Measurements from ENCODE around the gene PDPK1.
A peak's percentile ranks its signal among the peaks of the same experiment; 100 is the strongest.
"Not testable (repeated sequence)": the region's sequence is repeated elsewhere in the genome, so short reads cannot be mapped to it uniquely, and the experiment has no call there.

PDPK1 gene

DNA sequence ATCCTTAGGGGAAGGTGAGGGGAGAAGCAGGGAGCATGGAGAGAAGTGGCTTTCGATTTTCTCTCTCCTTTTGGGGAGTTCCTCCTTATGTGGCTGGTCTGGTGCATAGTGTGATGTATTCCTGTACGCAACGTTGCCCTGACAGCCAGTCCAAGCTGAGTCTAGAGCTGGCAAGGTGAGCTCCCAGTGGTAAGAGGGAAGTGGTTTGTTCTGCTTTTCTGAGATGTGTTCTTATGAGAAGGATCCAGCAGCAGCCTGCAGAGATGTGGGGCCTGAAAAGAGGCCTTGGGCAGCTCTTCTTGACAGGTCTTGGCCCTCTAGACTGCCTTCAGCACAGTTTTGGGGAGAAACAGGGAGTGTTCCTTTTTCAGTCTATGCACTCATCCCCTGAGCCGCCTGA, 3.1 kb downstream of the PDPK1 start:
- not testable (repeated sequence) for DNase-seq (ENCODE audit: low spot score)

DNA sequence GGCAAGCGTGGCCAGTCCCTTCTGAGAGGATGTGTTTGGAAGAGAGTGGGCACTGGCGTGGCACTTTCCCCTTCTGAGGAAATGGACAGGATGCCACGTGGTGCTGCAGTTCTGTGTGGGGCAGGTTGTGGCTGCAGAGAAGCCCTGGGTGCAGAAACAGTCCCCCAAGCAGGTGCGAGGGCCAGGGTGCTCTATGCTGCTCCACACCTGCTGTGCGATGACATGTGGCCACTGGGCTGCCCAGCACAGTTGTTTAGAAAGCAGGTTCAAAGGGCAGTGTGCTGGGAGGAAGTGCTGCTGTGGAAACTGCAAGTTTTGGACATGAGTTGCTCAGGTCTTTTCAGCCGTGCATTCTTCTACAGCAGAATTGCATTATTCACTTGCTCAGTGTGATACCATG, 3.6 kb downstream of the PDPK1 start:
- DNase-seq (ENCODE audit: low spot score) = not testable (repeated sequence)

DNA sequence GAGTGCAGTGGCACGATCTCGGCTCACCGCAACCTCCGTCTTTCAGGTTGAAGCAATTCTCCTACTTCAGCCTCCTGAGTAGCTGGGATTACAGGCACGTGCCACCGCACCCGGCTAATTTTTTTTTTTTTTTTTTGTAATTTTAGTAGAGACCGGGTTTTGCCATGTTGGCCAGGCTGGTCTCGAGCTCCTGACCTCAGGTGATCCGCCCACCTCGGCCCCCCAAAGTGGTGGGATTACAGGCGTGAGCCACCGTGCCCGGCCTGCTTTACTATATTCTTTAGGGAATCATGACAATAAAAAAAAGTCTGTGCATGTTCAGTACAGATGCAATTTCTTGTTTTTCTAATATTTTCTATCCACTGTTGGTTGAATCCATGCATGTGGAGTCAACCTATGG, 6.0 kb downstream of the PDPK1 start:
- DNase-seq (ENCODE audit: low spot score) = not testable (repeated sequence)

DNA sequence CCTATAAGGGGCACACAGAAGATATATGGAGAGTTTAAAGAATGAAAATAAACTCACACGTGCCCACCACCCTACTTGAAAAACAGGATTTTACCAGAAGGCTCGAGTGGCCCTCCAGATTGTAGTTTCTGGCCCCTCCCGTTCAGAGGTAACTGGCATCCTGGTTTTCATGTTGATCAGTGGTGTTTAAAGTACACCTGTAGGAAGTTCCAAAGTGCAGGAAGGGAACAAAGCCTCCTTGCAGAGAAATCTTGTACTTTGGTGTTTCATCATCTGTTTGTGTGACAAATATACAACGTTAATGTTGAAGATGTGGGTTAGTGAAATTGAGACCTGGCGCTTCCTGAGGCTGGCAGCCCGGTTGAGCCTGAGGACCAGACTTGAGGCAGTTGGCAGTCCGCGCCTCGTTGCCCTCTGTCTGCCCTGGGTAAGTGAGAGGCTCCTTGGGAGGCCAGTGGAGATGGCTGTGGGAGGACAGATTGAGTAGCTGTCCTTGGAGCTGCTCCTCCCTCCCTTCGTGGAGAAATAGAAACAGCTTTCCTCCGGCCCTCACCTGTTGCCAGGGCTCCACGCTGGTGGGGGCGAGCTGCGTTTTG, 12.6 kb downstream of the PDPK1 start:
- DNase-seq (ENCODE audit: low spot score) = not testable (repeated sequence)

DNA sequence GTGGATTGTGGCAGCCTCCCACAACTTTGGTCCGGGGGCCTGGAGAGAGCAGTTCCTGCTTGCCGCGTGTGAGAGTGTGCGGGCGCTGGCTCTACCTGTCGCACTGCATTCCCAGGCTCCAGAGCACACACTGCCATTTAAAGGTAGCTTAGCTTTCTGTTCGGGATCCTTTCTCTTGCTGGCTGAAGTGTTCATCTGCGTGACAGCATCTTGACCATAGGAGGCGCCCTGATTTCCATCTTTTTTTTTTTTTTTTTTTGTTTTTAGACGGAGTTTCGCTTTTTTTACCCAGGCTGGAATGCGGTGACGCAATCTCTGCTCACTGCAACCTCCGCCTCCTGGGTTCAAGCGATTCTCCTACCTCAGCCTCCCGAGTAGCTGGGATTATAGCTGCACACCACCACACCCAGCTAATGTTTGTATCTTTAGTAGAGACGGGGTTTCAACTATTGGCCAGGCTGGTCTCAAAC, 13.6 kb downstream of the PDPK1 start:
- DNase-seq (ENCODE audit: low spot score) = not testable (repeated sequence)

DNA sequence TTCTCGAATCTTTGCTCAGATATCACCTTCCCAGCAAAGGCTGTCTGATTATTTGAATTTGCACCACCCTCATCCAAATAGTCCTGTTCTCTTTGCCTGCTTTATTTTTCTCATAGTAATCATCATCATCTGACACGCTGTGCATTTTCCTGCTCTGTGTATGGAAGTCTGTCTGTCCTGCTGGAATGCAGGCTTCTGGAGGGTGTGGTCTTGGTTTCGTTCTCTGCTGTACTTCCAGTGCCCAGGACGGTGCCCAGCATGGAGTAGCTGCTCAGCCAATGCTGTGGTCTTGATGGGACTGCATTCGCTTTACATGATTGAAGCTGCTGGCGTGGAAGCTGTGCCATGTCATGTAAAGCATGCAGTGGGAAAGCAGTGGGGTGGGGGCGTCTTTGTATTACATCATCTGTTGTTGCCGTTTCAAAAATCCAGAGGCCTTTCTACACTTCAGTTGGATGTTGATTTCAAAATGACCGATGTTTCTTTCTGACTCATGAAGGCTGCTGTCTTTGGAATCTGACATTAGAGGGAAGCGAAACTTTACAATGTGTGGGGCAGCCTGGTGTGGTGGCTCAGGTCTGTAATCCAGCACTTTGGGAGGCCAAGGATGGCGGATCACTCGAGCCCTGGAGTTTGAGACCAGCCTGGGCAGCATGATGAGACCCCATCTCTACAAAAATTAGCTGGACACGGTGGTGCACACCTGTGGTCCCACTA, 17.0 kb downstream of the PDPK1 start:
- DNase-seq (ENCODE audit: low spot score) = not testable (repeated sequence)

DNA sequence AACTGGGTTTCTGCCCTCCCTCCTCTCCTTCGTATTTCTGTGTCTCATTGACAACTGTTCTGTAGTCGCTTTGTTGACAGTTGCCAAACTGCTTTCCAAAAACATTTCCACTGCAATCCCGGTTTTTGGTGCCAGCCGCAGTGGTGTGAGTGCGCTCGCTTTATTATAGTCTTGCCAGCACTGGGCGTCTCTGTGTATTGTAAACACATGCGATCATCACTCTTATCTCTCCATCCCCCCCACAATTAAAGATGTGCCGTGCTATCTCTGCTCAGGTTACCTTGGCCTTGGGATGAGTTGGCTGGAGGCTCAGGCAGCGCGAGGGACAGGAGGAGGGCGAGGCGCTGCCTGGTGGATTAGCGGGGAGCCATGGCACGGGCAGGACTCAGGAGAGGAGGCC, 19.3 kb downstream of the PDPK1 start:
- DNase-seq (ENCODE audit: low spot score) = not testable (repeated sequence)

DNA sequence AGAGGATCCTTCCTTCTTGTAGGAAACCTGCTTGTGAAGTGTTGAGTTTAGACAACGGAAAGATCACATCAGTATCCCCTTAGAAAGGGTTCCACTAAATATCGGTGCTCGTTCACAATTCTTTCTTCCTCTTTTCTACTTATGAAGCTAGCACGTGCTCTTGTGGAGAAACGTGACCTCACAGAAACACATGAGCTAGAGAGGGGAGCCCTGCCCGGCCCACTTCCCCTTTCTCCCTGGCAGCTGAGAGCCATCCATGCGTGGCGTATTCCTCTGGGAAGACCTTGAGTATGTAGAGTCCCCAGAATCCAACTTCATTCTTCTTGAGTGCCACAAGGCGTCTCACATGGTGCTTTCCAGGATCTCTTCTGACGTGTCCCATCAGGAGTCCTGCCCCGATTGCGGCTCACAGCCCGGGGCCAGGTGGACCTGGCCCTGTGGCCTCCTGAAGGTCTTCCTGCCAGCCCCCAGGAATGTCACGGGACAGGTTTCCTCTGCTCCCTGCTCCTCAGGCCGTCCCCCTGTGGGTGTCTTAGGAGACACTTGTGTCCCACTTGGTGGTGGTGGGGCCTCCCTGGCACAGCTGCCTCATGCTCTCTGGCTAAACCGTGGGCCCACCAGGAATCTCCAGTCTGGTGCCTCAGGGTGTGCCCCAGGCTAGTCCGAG, 22.4 kb downstream of the PDPK1 start:
- DNase-seq (ENCODE audit: low spot score) = not testable (repeated sequence)

DNA sequence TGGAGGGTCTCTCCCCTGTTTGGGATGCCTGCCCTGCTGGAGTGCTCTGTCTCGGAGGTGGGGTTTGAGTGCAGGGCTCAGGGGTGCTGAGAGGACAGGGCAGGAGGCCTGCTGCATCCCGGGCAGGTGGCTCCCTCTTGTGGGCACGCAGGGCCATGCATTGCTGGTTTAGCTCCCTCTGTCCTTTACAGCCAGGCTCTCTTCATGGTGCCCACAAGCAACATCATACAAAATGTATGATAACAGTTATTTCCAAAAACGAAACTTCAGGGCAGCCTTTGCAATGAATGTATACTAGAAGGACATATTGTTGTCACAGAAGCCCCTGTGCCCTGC, 22.9 kb downstream of the PDPK1 start:
- DNase-seq (ENCODE audit: low spot score) = peak; percentile 68

DNA sequence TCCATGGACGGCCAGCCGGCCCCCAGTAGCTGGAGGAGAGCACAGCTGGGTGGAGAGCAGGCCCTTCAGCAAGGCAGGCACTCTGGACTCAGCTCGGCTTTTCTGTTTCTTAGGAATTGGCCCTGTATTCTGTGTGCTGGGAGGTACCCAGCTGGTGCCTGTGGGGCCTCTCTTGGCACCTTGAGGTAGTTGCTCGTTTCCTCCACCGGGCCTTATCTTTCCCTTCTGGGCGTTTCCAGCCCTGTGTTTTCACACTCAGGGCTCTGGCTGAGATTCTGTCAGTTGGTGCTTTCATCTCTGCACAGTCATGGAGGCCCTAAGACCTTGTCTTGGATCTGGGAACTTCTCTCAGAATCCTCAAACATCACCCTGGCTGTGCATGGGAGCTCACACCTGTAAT, 29.7 kb downstream of the PDPK1 start:
- not testable (repeated sequence) for DNase-seq (ENCODE audit: low spot score)

DNA sequence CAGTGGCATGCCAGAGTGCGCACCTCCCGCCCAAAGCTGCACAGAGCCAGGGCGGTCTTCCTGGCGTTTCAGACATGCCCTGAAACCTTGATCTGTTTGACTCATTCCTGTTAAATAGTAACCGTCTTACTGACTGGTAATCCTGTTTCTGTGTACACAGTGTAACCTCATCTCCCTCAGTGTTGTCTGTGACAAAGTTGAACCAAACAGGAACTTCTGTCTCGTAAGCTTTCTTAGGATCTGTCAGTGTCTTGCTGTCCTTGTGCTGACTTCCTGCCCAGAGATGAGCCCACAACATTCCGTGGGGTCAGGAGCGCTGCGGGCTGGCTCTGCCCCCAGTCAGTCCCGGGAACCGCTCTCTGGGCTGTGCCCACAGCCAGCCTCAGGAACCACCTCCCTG, 30.8 kb downstream of the PDPK1 start:
- not testable (repeated sequence) for DNase-seq (ENCODE audit: low spot score)

DNA sequence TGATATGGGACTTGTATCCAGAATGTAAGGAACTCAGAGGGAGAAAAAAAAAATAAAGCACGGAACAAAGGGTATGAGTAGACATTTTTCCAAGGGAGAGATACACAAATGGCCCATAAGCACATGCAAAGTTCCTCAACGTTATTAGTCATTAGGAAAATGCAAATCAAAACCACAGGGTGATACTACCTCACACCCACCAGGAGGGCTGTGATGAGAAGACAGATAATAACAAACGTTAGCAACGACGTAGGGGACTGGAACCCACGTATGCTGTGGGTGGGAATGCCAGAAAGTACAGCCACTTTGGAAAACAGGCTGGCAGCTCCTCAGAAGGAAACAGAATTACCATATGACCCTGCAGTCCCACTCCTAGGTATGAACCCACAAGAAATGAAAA, 34.9 kb downstream of the PDPK1 start:
- DNase-seq (ENCODE audit: low spot score) = not testable (repeated sequence)

DNA sequence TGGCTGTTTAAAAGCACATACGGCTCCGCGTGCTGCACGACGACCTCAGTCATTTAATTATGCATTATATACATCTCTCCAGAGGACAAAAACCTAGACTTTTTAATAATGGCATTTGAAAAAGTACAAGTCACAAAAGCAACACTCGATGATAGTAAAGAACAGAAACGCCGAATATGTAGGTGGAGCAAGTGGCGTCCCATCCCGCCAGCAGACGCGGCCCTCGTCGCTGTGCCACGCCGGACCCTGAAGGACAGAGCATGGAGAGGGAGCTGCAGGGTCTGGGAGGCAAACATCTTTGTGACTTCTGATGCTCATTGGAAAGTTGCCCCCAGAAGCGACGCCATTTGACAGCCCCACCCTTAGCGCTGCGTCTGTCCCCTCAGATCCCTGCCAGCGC, 38.0 kb downstream of the PDPK1 start:
- DNase-seq (ENCODE audit: low spot score) = not testable (repeated sequence)

DNA sequence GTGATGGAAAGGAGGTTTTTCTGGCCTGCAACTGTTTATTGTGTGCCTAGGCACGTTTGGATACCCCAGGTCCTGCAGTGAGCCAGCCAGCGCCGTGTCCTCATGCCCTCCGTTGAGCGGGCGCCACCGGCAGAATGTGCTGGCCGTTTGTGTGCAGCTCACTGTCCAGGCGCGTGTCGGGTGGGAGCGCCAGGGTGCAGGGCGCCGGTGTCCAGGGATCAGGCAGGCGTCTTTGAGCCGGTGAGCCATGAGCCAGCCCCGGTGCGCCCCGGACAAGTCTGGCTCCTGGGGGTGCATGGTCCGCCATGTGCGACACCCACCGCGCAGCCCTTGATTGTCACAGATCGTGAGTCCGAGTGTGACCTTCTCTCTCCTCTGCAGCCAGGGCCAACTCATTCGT, 39.2 kb downstream of the PDPK1 start:
- not testable (repeated sequence) for DNase-seq (ENCODE audit: low spot score)

DNA sequence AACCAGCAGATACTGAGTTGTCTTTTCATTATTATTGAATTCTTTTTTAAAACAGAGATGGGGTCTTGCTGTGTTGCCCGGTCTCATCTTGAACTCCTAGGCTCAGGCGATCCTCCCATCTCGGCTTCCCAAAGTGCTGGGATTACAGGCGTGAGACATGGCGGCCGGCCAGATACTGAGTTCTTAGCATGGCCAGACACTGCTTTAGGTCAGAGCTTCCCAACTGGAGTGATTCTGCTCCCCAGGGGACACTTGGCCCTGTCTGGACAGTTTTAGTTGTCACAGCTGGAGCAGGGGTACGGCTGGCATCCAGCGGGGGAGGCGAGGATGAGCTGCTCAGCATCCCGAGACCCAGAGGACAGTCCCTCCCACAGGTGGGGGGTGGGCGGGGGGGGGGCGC, 41.1 kb downstream of the PDPK1 start:
- not testable (repeated sequence) for DNase-seq (ENCODE audit: low spot score)

DNA sequence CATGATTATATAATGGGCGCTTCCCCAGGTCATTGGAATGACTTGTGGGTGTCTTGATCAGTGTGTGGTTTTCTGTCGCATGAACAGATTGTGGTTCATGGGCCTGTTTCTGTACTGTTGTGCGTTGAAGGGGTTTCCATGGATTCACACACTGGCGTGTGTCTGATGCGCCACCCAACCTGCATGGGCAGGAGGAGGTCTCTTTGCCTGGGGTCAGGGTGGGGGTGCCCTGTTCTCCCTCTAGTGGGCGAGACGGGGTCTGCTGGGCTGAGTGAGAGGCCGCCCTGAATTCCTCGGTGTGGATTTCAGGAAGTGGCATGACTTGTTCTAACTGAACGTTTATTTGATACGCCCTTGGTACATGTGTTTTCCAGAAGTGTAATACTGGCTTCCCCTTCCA, 42.3 kb downstream of the PDPK1 start:
- not testable (repeated sequence) for DNase-seq (ENCODE audit: low spot score)

DNA sequence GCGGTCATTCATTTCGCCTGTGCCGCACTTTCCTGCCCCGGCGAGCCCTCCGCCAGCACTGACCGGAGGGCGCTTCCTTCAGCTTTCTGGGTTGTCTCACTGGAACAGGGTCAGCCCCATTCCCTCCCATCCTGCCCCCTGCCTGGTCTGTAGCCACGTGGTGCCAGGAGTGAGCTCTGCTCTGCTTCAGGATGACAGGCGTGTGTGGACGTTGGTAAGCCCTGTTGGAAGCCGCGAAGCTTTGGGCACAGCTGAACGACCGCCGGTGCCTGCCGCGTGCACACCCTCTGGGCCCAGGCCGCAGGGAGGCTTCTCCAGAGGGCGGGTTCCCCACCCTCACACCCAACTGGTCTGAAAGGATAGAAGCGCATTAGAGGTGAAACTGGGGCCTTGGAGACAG, 43.0 kb downstream of the PDPK1 start:
- DNase-seq (ENCODE audit: low spot score) = not testable (repeated sequence)

DNA sequence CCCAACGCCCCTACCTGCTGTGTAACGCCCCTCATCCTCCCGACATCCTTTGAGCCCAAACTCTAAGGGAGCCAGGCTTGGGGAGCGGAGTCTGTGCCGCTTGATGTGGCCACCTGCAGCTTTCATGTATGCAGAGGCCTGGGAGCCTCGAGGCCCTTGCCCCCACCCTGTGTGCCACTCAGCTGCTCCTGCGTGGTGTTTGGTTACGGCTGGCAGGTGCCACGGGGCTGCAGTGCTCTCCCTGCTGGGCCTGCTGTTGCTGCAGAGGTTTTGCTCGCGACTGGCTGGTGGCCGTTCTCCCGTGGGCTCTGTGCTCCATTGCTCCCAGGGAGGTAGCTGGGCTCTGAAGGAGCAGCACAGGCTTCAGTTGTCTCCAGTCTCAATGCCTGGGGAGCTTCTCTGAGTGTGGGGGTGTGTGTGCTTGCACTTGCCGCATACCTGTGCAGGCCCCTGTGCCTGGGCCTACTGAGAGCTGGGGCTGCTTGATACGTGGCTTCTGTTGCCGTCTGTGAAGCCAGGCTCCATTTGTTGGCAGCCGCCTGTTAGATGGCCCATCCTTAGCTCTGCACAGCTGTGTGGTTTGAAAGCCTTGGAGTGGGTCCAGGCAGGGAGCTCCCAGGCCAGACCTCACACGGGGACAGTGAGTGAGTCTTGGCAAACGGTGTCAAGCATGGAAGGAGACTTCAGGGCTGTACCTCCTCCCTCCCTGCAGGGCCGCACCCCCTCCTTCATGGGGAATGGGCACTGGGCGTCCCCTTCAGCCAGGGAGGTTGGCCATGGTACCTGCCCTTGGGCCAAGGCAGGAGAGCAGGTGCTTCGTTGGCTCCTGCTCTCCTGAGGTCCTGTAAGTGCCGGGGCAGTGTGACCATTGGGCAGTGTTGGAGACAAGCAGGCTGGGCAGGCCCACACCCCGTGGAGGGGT, 47.2 kb downstream of the PDPK1 start:
- DNase-seq (ENCODE audit: low spot score) = no peak

DNA sequence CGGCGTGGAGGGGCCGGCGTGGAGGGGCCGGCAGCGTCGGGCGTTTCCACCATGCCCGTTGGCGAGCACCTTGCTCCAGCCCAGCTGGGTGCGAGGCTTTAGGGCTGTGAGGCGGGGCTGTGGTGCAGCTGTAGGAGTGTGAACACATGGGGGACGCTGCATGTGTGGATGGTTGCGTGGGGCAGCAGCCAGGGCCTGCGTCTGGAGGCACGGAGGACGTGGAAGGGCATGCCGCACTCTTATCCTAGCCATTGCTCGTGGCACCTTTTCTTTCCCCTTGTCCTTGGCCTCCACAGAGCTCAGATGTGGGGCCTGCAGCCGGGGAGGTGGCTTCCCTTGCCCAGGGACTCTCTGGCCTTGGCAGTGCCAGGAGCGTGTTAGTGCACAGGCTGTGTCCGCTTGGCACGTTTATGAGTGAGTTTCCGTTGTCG, 47.8 kb downstream of the PDPK1 start:
- no peak for DNase-seq (ENCODE audit: low spot score)

DNA sequence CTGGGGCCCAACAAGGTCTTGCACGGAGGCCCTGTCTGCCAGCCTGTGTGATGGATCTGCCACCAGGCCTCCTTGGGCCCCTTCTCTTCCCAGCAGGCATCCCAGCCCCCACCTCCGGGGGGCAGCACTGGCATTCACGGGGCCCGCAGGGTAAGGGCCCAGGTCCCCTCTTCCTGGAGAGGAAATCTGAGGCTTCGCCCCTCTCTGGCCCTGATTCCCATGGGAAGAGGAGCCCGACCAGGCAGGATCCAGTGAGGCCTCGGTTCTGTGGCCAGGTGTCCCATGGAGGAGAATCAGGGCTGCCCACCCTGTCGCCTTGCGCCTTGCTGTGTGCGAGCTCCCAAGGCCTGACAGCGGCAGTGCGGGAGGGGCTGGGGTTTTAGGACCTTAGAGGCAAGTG, 48.4 kb downstream of the PDPK1 start:
- DNase-seq (ENCODE audit: low spot score) = no peak

DNA sequence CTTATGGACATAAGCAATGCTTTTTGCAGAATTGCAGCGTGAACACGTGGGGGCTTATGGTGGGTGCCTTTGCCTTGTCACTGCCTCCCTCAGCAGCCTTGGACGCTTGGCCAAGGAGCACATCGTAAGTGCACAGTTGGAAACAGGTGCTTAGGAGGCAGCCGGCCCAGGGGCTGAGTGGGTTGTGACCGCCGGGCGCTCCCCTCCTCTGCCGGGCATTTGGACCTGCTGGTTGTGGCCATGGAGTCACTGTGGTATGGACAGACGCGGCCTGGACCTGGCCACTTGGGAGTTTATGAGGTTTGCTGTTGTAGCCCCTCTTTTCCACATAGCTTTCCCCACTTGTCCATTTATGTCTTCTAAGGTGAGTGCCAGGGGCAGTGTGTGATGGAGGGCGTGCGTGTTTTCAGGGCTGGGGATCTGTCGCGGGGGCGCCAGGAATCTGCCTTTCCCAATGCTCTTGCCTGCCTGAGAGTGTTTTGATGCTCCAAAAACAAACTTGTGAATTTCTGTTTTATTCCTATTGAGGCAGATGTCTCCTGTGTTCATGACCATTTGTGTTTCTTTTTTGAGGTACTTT, 49.2 kb downstream of the PDPK1 start:
- DNase-seq (ENCODE audit: low spot score) = no peak

Measured in activated CD4-positive, alpha-beta T cell treated with anti-CD3 and anti-CD28 coated beads, Interleukin-2, Interleukin-4, amounts not matched to agents 100 ng/mL and 50 ng/mL, durations not matched to agents 16 hours and 8 hours (primary cell).